SJSA1 (cell line): ENCODE data around the gene ZBTB46. TPM values are rescaled to one million over a fixed set of nuclear protein-coding genes. Genes with fewer than 3 reads are reported as not detected.

Source experiments
- DNase-seq, 2 experiments: peaks; one replicate each; pipeline ENCODE4 v3.0.0-alpha.2; 2015 to 2020; ENCODE audit warnings: low spot score in 2 of 2, low read depth in 1 of 2
- H3K27ac ChIP-seq: fragments of 250-450 bp; sonication (Bioruptor Pico); 2 replicates; pipeline ENCODE4 v1.5.1; 2020; ENCODE audit warnings: mild to moderate bottlenecking, moderate library complexity
- H3K27me3 ChIP-seq: fragments of 250-450 bp; sonication (Bioruptor Pico); replicated peaks from 2 replicates; pipeline ENCODE4 v1.5.1; 2020; ENCODE audit warnings: mild to moderate bottlenecking, moderate library complexity
- H3K36me3 ChIP-seq: fragments of 250-450 bp; sonication (Bioruptor Pico); 2 replicates; pipeline ENCODE4 v1.5.1; 2020; ENCODE audit warnings: mild to moderate bottlenecking
- H3K4me1 ChIP-seq: fragments of 250-450 bp; sonication (Bioruptor Pico); replicated peaks from 2 replicates; pipeline ENCODE4 v1.6.1; 2021; ENCODE audit warnings: mild to moderate bottlenecking
- H3K4me3 ChIP-seq: fragments of 250-450 bp; sonication (Bioruptor Pico); 2 replicates; pipeline ENCODE4 v1.5.1; 2020; ENCODE audit warnings: mild to moderate bottlenecking
- H3K9me3 ChIP-seq: fragments of 250-450 bp; sonication (Bioruptor Pico); replicated peaks from 2 replicates; pipeline ENCODE4 v1.5.1; 2020; ENCODE audit warnings: mild to moderate bottlenecking
- total RNA-seq: library from RNA; depleted of rRNA; stranded (reverse); fragments of >200 nt; shearing (Covaris generic); gene quantifications from 2 replicates; pipeline ENCODE4 v1.2.3, GENCODE V29; 2014

Gene ZBTB46
- total RNA-seq, 1 experiment from 2014 or later: 3.8 TPM

GRCh38 chr20:63837479-63837878, 6.4 kb upstream of the ZBTB46 start:
- Histone ChIP-seq H3K4me1 (peaks cover 28% of the 10 kb centered on the region), H3K9me3 (no peaks in the 10 kb centered on the region), H3K36me3 (no peaks in the 10 kb centered on the region), H3K4me3 (no peak overlapping the region), H3K27me3 (no peaks in the 10 kb centered on the region), H3K27ac (no peak overlapping the region)
- DNase-seq: no peak

DNA sequence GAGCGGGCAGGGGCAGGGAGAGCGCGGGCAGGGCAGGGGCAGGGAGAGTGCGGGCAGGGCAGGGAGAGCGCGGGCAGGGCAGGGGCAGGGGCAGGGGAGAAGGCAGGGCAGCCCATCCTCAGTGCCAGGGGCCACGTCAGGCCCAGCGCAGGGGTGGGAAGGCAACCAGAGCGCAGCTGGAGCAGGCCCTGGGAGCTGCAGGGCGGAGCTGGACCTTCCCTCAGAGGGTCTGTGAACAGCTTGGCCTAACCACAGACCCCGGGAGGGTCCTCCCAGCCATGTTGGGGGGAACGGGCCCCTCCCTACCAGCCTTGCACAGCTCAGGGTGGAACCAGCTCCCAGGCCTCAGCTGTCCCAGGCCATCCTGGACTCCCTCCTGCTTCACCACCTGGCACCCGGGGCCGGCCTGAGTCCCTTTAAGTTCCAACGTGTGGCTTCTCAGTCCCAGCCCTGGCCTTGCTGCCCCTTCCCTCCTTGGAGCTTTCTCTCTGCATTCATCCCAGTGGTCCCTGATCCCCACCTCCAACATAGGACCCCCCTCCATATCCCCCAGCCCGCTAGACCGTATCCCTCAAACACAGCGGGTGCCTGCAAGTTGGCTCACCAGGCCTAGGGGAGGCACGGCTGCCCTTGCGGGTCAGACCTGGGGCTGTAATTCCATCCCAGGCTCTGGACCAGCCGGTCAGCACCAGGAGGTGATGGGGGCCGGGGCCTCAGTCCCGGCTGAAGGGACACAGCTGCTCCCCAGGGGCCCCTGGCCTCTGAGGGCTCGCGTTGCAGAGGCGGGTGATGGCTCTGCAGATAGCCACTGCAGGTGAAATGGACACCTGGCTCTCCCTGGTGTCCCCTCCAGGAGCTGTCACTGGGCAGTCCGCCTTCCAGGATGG, 5.6 kb upstream of the ZBTB46 start:
- H3K27me3 ChIP-seq: no peaks in the 10 kb centered on the region
- no peak for DNase-seq
- no peaks in the 10 kb centered on the region for H3K9me3 ChIP-seq

GRCh38 chr20:63835021-63835858, 4.2 kb upstream of the ZBTB46 start:
- peaks cover 35% of the 10 kb centered on the region for H3K4me1 ChIP-seq
- H3K4me3 ChIP-seq: no peak overlapping the region
- H3K27me3 ChIP-seq: peaks cover 2% of the 10 kb centered on the region; the same call in 1 of the 2 replicates
- no peaks in the 10 kb centered on the region for H3K9me3 ChIP-seq
- no peaks in the 10 kb centered on the region for H3K36me3 ChIP-seq
- no peak overlapping the region for H3K27ac ChIP-seq
- DNase-seq: peak; percentile 91 to 97

More for the DNA sequence above, 5.6 kb upstream of the ZBTB46 start:
- Histone ChIP-seq H3K4me3 (no peak overlapping the region), H3K36me3 (no peaks in the 10 kb centered on the region), H3K4me1 (peaks cover 31% of the 10 kb centered on the region), H3K27ac (no peak overlapping the region)

DNA sequence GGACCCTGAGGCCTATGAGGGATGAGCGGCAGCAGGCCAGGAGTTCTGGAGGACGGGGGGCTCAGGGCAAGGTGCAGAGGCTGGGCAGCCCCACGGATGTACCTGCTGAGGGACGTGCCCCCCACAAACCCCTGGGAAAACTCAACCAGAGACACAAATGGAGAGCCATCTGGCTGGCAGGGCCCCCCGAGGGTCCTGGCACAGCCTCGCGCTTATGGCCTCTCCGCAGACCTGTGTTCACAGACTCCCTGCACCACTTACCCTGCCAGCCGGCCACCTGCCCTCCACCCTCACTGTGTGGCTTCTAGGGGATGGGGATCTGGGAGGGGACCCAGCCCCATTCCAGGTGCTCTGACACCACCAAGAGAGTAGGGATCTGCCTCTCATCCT, 3.4 kb upstream of the ZBTB46 start:
- no peaks in the 10 kb centered on the region for H3K9me3 ChIP-seq
- H3K4me3 ChIP-seq: no peak overlapping the region
- H3K27me3 ChIP-seq: peaks cover 10% of the 10 kb centered on the region
- no peaks in the 10 kb centered on the region for H3K36me3 ChIP-seq
- DNase-seq: no peak
- H3K4me1 ChIP-seq: peaks cover 43% of the 10 kb centered on the region
- H3K27ac ChIP-seq: no peak overlapping the region

- peaks cover 43% of the 10 kb centered on the region for H3K4me1 ChIP-seq
- H3K36me3 ChIP-seq: no peaks in the 10 kb centered on the region
- no peak overlapping the region for H3K27ac ChIP-seq
- no peaks in the 10 kb centered on the region for H3K9me3 ChIP-seq
- no peak overlapping the region for H3K4me3 ChIP-seq
- peaks cover 15% of the 10 kb centered on the region for H3K27me3 ChIP-seq
- DNase-seq: peak in 1 of 2 experiments; percentile 48
Measured at GRCh38 chr20:63833776-63834490, 2.9 kb upstream of the ZBTB46 start.

GRCh38 chr20:63831993-63832686, 1.1 kb upstream of the ZBTB46 start:
- Histone ChIP-seq H3K36me3 (no peaks in the 10 kb centered on the region), H3K4me3 (peak overlapping the region; percentile 54), H3K27me3 (peaks cover 21% of the 10 kb centered on the region), H3K27ac (no peak overlapping the region), H3K9me3 (no peaks in the 10 kb centered on the region), H3K4me1 (peaks cover 43% of the 10 kb centered on the region)
- no peak for DNase-seq

- H3K4me3 ChIP-seq: peak overlapping the region; percentile 54
- H3K27me3 ChIP-seq: peaks cover 21% of the 10 kb centered on the region
- H3K9me3 ChIP-seq: no peaks in the 10 kb centered on the region
- H3K36me3 ChIP-seq: no peaks in the 10 kb centered on the region
- H3K27ac ChIP-seq: no peak overlapping the region
- no peak for DNase-seq
- peaks cover 43% of the 10 kb centered on the region for H3K4me1 ChIP-seq
Measured at GRCh38 chr20:63831646-63831992, 555 bp upstream of the ZBTB46 start.

- H3K9me3 ChIP-seq: no peaks in the 10 kb centered on the region
- H3K4me3 ChIP-seq: peak overlapping the region; percentile 46
- peaks cover 39% of the 10 kb centered on the region for H3K4me1 ChIP-seq
- DNase-seq: no peak
- H3K27me3 ChIP-seq: peaks cover 21% of the 10 kb centered on the region
- H3K36me3 ChIP-seq: no peaks in the 10 kb centered on the region
- H3K27ac ChIP-seq: no peak overlapping the region
Measured at GRCh38 chr20:63829945-63830835, 874 bp downstream of the ZBTB46 start.

GRCh38 chr20:63829603-63829944, 1.5 kb downstream of the ZBTB46 start:
- Histone ChIP-seq H3K4me1 (peaks cover 33% of the 10 kb centered on the region), H3K36me3 (no peaks in the 10 kb centered on the region), H3K9me3 (no peaks in the 10 kb centered on the region), H3K4me3 (no peak overlapping the region), H3K27me3 (peaks cover 21% of the 10 kb centered on the region), H3K27ac (no peak overlapping the region)
- no peak for DNase-seq

DNA sequence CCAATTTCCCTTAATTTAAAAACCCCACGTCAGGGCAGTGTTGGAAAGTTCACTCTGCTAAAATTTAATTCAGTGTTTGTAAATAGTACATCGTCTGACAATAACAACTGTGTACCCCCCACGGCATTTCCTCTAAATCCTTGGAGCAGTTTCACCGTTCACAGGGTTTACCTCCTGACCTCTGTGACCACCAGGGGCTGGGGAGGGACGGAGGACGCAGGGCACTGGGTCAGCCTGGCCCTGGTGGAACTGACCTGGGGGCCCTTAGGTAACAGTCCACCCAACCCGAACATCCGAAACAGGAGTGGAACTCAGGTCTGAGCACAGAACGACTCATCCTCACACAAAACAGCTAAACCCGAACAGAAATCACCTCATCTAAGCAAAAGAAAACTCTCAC, 2.1 kb downstream of the ZBTB46 start:
- no peak overlapping the region for H3K27ac ChIP-seq
- H3K27me3 ChIP-seq: peaks cover 21% of the 10 kb centered on the region
- H3K4me1 ChIP-seq: peaks cover 27% of the 10 kb centered on the region
- H3K36me3 ChIP-seq: no peaks in the 10 kb centered on the region
- DNase-seq: no peak
- no peaks in the 10 kb centered on the region for H3K9me3 ChIP-seq
- no peak overlapping the region for H3K4me3 ChIP-seq

DNA sequence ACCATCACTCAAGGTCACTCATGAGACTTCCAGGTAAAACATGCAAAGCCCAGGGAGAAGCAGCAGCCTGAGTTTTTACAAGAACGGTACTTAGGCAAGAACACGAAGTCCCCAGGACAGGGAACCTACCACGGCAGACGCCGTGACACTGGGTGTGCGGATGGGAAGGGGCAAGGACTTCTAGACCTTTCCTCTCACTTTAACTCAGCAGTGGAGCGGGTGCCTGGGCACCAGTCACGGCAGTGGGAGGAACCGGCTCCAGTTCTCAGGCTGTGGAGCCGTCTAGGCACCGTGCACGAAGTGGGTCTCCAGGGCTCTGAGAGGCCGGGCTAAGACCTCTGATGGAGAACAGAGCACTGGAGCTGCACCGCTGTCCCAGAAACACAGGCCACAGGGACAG, 2.5 kb downstream of the ZBTB46 start:
- H3K27ac ChIP-seq: no peak overlapping the region
- DNase-seq: no peak
- no peaks in the 10 kb centered on the region for H3K9me3 ChIP-seq
- no peak overlapping the region for H3K4me3 ChIP-seq
- no peaks in the 10 kb centered on the region for H3K36me3 ChIP-seq
- peaks cover 22% of the 10 kb centered on the region for H3K4me1 ChIP-seq
- peaks cover 21% of the 10 kb centered on the region for H3K27me3 ChIP-seq

DNA sequence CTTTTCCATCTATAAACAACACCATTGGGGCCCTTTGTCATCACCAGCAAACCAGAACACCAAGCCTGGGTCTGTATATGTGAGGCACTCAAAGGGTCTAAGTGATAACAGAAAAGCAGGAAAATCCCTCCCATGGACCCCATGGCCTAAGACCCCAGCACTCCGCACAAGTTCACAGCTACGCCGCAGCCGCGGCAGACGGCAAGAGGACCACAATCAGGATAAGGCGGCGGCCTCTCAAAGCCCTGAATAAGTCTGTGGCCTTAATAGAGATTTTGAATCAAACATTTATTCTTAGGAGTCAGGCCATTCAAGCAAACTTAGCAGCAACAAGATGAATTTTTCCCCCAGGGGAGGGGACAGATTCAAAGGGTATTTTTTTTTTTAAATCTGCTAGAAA, 2.9 kb downstream of the ZBTB46 start:
- no peak overlapping the region for H3K27ac ChIP-seq
- peaks cover 18% of the 10 kb centered on the region for H3K4me1 ChIP-seq
- no peaks in the 10 kb centered on the region for H3K36me3 ChIP-seq
- no peak for DNase-seq
- no peak overlapping the region for H3K4me3 ChIP-seq
- H3K27me3 ChIP-seq: peaks cover 21% of the 10 kb centered on the region
- no peaks in the 10 kb centered on the region for H3K9me3 ChIP-seq
